Adipocyte (in vitro differentiated cells): ENCODE measurements around the gene GATAD1.
"Not testable (repeated sequence)": the region's sequence is repeated elsewhere in the genome, so short reads cannot be mapped to it uniquely, and the experiment has no call there.

ENCODE experiments used
- DNase-seq: peaks from one replicate; pipeline ENCODE4 v3.0.0-alpha.2; 2015; ENCODE audit warnings: low read depth
- H3K27me3 ChIP-seq: replicated peaks from 2 replicates; pipeline ENCODE4 v1.7.0; 2013; ENCODE audit warnings: mild to moderate bottlenecking, low read length, moderate library complexity; ENCODE audit not compliant: control insufficient read depth, insufficient read depth
- H3K36me3 ChIP-seq: 2 replicates; pipeline ENCODE4 v1.7.0; 2013; ENCODE audit warnings: low read length, mild to moderate bottlenecking, moderate library complexity; ENCODE audit not compliant: control insufficient read depth, insufficient read depth, severe bottlenecking
- H3K4me1 ChIP-seq: 2 replicates; pipeline ENCODE4 v1.7.0; 2013; ENCODE audit warnings: mild to moderate bottlenecking, low read length, moderate library complexity; ENCODE audit not compliant: control insufficient read depth, insufficient read depth
- H3K4me3 ChIP-seq: 2 replicates; pipeline ENCODE4 v1.7.0; 2013; ENCODE audit warnings: mild to moderate bottlenecking, low read length, moderate library complexity
- H3K9ac ChIP-seq: 2 replicates; pipeline ENCODE4 v1.7.0; 2013; ENCODE audit warnings: mild to moderate bottlenecking, low read length, moderate library complexity
- H3K9me3 ChIP-seq: 2 replicates; pipeline ENCODE4 v1.7.0; 2013; ENCODE audit warnings: mild to moderate bottlenecking, low read length, moderate library complexity; ENCODE audit not compliant: control insufficient read depth

Gene GATAD1

DNA sequence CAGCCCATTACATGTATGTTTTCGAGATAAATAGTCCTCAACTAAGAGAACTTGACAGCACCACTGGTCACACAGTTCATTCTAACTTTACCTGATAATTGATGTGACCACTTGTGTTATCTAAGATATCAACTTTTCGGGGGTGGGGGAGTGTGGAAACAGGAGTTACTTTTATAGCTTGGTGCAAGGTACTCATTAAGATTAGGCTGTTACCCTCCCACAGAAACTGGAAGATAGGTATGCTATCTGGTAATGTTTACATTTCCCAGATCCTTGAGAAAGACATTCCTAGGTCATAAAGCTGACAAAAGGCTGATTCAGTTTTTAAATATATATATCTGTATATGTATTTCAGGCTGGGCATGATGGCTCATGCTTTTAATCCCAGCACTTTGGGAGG, 19.4 kb downstream of the GATAD1 start:
- Histone ChIP-seq H3K27me3 (no peaks in the 10 kb centered on the region), H3K36me3 (peaks cover 5% of the 10 kb centered on the region), H3K9ac (no peak overlapping the region), H3K4me3 (no peak overlapping the region), H3K9me3 (no peaks in the 10 kb centered on the region), H3K4me1 (no peaks in the 10 kb centered on the region)
- no peak for DNase-seq

DNA sequence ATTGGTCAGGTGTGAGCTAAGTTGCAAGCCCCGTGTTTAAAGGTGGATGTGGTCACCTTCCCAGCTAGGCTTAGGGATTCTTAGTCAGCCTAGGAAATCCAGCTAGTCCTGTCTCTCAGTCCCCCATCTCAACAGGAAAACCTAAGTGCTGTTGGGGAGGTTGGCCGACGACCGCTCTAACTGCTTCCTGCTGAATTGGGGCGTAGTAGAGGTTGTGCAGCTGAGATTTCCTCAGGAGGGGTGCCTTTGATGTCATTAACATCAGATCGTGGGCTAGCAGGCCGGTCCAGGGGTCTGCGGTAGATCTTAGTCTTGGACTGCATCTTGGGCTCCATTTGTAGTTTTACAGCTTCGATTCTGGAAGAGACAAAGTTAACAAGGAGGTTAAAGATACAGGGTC, 21.3 kb downstream of the GATAD1 start:
- DNase-seq = not testable (repeated sequence)

DNA sequence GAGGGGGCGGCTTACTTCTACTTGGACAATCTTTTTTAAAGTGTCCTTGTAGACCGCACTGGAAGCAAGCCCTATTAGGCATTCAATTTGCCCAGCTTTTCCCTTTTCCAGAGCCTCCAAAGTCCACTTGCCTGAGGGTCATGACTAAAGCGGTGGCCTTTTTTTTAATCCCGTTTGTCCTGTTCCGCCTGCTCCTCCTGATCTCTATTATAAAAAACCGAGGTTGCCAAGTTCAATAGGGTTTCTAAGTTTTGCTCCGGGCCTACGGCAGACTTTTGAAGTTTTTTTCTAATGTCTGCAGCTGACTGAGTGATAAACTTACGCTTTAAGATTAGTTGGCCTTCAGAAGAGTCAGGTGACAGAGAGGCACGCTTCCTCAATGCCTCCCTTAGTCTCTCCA, 26.7 kb downstream of the GATAD1 start:
- not testable (repeated sequence) for H3K4me1 ChIP-seq, H3K9me3 ChIP-seq, H3K36me3 ChIP-seq

More for the DNA sequence above, 21.3 kb downstream of the GATAD1 start:
- not testable (repeated sequence) for H3K27me3 ChIP-seq, H3K36me3 ChIP-seq, H3K4me1 ChIP-seq, H3K4me3 ChIP-seq, H3K9me3 ChIP-seq, H3K9ac ChIP-seq

DNA sequence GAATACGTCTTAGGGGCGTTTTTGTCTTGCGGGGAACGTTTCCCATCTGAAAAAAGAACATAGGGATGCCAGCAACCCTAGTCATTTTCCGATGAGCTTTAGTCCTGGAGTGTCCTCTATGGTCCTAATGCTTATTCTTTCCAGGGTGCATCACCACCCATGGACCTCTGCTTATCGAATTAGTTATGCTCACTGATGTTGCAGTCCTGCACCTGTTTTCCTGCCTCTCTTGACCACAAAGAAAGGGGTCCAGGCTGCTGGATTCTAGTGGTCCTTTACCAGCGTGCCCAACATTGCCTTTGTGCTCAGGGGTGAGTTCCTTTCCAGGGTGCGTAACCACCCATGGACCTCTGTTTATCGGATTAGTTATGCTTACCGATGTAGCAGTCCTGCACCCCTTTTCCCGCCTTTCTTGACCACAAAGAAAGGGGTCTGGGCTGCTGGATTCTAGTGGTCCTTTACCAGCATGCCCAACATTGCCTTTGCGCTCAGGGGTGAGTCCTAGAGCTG, 28.0 kb downstream of the GATAD1 start:
- not testable (repeated sequence) for DNase-seq, H3K9me3 ChIP-seq

More for the DNA sequence above, 26.7 kb downstream of the GATAD1 start:
- H3K9ac ChIP-seq, DNase-seq, H3K27me3 ChIP-seq, H3K4me3 ChIP-seq: not testable (repeated sequence)

DNA sequence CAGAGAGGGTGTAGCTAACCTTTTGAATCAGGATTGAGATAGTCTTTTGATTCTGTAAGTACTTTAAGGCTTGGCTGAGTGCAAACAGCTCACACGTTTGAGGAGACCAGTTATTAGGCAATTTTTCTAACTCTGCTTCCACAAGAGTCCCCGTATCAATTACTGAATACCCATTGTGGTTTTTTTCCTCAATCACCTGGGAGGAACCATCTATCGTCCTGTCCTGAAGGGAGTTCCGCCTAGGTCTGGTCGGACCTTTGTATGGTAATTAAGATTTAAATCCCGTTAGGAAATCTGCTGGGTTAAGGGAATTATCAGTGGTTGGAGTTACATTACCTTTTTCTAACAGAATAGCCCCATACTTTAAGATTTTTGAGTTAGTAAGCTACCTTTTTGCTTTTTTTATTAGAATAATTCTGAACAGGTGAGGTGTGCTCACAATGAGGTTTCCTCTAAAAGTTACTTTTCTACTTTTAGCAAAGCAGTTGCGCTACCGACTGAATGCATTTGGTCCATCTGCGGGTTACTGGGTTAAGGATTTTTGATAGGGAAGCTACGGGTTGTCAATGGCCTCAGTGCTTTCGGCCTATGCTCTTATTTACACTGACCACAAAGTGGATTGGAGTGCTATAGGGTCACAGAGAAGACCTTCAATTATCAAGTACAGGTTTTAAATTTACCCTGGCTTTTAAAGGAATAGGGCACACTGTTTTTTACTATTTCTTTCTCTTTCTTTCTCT, 28.7 kb downstream of the GATAD1 start:
- not testable (repeated sequence) for H3K4me3 ChIP-seq, DNase-seq, H3K36me3 ChIP-seq

More for the DNA sequence above, 28.0 kb downstream of the GATAD1 start:
- not testable (repeated sequence) for H3K9ac ChIP-seq, H3K36me3 ChIP-seq, H3K4me1 ChIP-seq, H3K4me3 ChIP-seq, H3K27me3 ChIP-seq

DNA sequence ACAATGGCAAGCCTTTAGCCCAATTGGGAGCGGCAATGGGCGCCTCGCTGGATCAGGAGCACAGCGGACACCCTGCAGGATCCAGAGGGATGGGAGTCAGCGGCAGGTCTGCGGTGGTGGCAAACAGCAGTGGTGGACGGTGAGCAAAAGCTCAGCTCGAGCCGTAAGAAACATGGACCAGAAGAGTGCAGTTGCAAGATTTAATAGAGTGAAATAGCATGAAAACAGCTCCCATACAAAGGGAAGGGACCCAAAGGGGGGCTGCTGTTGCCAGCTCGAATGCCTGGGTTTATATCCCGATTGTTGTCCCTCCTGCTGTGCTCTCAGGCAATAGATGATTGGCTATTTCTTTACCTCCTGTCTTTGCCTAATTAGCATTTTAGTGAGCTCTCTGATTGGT, 30.4 kb downstream of the GATAD1 start, which contains the start of gene ERVW-1:
ERVW-1 (minus strand) TSS at position 266 of the 400 bp plus-strand sequence. CDS start 7,565 bp downstream, outside the sequence.
- H3K36me3 ChIP-seq, H3K9me3 ChIP-seq, H3K4me1 ChIP-seq, H3K9ac ChIP-seq, H3K27me3 ChIP-seq, DNase-seq, H3K4me3 ChIP-seq: not testable (repeated sequence)

More for the DNA sequence above, 28.7 kb downstream of the GATAD1 start:
- not testable (repeated sequence) for H3K9me3 ChIP-seq, H3K9ac ChIP-seq, H3K27me3 ChIP-seq, H3K4me1 ChIP-seq

DNA sequence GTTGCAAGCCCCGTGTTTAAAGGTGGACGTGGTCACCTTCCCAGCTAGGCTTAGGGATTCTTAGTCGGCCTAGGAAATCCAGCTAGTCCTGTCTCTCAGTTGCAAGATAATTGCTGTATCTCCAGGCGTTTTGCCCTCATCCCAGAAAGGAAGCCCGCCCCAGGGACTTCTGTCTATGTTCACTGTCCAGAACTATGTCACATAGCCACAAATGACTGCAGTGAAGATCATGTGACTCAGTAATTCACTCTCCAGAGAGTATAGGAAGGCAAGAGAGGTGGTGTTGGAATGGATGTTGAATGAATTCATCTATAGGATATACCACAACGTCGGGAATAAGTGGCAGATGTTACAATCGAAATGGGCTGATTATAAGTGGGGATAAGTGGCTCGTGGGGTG, 30.8 kb downstream of the GATAD1 start:
- Histone ChIP-seq H3K4me3 (no peak overlapping the region), H3K27me3 (no peaks in the 10 kb centered on the region), H3K36me3 (peaks cover 4% of the 10 kb centered on the region), H3K4me1 (peaks cover 5% of the 10 kb centered on the region), H3K9ac (no peak overlapping the region), H3K9me3 (no peaks in the 10 kb centered on the region)
- no peak for DNase-seq

DNA sequence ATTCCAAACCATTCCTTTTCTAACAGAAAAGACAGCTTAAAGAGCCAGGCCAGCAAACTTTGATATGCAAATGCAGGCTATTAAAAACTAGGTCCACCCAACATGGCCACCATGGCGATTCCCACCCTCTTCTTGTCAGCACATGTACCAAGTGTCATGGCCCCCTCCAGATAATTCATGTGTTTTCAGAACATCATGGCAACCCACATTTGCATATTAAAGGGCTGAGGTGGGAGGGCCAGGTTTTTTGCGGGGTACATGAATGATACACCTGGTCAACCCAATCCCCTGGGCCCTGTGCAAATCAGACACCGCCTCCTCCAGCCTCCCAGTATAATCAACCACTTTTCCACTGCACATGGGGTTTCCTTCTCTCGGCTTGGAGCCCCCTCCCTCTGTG, 31.4 kb downstream of the GATAD1 start:
- H3K9me3 ChIP-seq = no peaks in the 10 kb centered on the region

DNA sequence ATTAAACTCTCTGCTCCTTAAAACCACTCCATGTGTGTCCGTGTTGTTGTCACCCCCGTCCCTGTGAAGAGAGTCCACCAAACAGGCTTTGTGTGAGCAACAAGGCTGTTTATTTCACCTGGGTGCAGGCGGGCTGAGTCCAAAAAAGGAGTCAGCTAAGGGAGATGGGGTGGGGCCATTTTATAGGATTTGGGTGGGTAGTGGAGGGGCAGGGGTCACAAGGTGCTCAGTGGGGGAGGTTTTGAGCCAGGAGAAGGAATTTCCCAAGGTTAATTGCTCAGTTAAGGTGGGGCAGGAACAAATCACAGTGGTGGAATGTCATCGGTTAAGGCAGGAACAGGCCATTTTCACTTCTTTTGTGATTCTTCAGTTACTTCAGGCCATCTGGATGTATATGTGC, 31.9 kb downstream of the GATAD1 start:
- H3K9me3 ChIP-seq, H3K27me3 ChIP-seq, H3K9ac ChIP-seq, DNase-seq, H3K4me1 ChIP-seq, H3K36me3 ChIP-seq, H3K4me3 ChIP-seq: not testable (repeated sequence)

More for the DNA sequence above, 31.4 kb downstream of the GATAD1 start:
- H3K9ac ChIP-seq = no peak overlapping the region
- H3K4me3 ChIP-seq = no peak overlapping the region
- peaks cover 5% of the 10 kb centered on the region for H3K4me1 ChIP-seq
- no peaks in the 10 kb centered on the region for H3K27me3 ChIP-seq
- DNase-seq = no peak
- H3K36me3 ChIP-seq = peaks cover 4% of the 10 kb centered on the region

DNA sequence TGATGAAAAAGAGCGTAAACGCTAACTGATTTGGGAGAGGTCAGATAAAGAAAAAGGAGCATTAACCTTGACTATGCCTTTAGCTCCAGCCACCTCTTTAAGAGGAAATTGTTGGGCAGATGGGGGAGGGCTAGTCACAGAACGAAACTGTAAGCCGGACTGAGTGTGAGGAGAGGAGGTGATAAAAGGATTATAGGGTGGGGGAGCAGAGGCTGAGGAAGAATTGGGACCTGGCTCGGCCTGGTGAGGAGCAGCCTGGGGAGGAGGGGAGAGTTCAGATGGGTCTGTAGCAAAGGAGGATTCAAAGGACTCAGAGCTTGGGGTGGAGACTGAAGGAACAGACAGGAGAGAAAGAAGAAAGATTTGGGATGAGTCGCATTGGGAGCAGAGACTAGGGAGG, 36.3 kb downstream of the GATAD1 start:
- Histone ChIP-seq H3K36me3 (peaks cover 18% of the 10 kb centered on the region), H3K4me1 (peaks cover 22% of the 10 kb centered on the region)
- H3K27me3 ChIP-seq, H3K4me3 ChIP-seq, H3K9me3 ChIP-seq, DNase-seq, H3K9ac ChIP-seq: not testable (repeated sequence)

DNA sequence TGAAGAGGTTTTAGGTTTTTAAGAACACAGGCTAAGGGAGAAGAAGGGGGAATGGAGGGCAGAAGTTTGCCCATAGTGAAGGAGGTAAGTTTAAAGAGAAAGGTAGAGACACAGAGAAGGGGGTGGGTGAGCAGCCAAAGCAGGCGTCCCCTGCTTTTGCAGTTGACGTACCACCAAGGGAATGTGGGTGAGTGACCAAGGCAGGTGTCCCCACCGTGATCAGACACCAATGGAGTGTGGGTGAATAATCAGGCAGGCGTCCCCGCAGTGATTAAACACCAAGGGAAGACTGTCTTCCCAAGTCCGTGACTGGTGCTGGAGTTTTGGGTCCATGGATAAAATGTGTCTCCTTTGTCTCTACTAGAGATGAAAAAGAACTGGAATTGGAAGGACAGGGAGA, 36.9 kb downstream of the GATAD1 start:
- H3K4me3 ChIP-seq, H3K27me3 ChIP-seq, H3K9me3 ChIP-seq, DNase-seq, H3K9ac ChIP-seq: not testable (repeated sequence)
- Histone ChIP-seq H3K36me3 (peaks cover 20% of the 10 kb centered on the region), H3K4me1 (peaks cover 22% of the 10 kb centered on the region)
